GM11168 (cell line): Measurements from ENCODE around the gene PDCD4.
"Not testable (repeated sequence)": the region's sequence is repeated elsewhere in the genome, so short reads cannot be mapped to it uniquely, and the experiment has no call there.

Experiments
- in situ Hi-C: fragments of 300-500 bp; cut with MboI; formaldehyde crosslinking; loops from one replicate; pipeline ENCODE4 v1.12.0; 2022; ENCODE audit warnings: low sequenced_read_pairs; ENCODE audit not compliant: unreplicated experiment

PDCD4 gene

GRCh38 chr10:110859973-110860376 is 11.8 kb upstream of the PDCD4 start:
- in situ Hi-C loops: no loop called here

GRCh38 chr10:110860576-110861241 is 11.0 kb upstream of the PDCD4 start:
- in situ Hi-C loops: no loop called here

GRCh38 chr10:110861476-110861875 is 10.3 kb upstream of the PDCD4 start:
- in situ Hi-C loops: no loop called here

- in situ Hi-C loops: no loop called here
Measured at GRCh38 chr10:110861930-110862649, 9.6 kb upstream of the PDCD4 start.

- in situ Hi-C loops: no loop called here
Measured at GRCh38 chr10:110862961-110863360, 8.8 kb upstream of the PDCD4 start.

GRCh38 chr10:110863361-110863760 is 8.4 kb upstream of the PDCD4 start:
- in situ Hi-C loops: no loop called here

GRCh38 chr10:110863956-110864355 is 7.8 kb upstream of the PDCD4 start:
- in situ Hi-C loops: no loop called here

- in situ Hi-C loops: no loop called here
Measured at GRCh38 chr10:110864662-110865140, 7.0 kb upstream of the PDCD4 start.

GRCh38 chr10:110865186-110865808 is 6.4 kb upstream of the PDCD4 start:
- in situ Hi-C loops: no loop called here

- in situ Hi-C loops: no loop called here
Measured at GRCh38 chr10:110865809-110866482, 5.8 kb upstream of the PDCD4 start.

- in situ Hi-C loops: not testable (repeated sequence)
Measured at GRCh38 chr10:110867011-110867806, 4.5 kb upstream of the PDCD4 start.

- in situ Hi-C loops: no loop called here
Measured at GRCh38 chr10:110867807-110868465, 3.8 kb upstream of the PDCD4 start.

GRCh38 chr10:110868981-110869380 is 2.7 kb upstream of the PDCD4 start:
- in situ Hi-C loops: no loop called here

- in situ Hi-C loops: loop anchor here (5.0 kb wide), 1 partner anchor 64 kb away; no protein-coding TSS in a partner anchor
Measured at GRCh38 chr10:110870823-110871297, 868 bp upstream of the PDCD4 start.

- in situ Hi-C loops: loop anchor here (5.0 kb wide), 1 partner anchor 65 kb away; no protein-coding TSS in a partner anchor
Measured at GRCh38 chr10:110872145-110872983, 636 bp downstream of the PDCD4 start.

- in situ Hi-C loops: loop anchor here (5.0 kb wide), 1 partner anchor 66 kb away; no protein-coding TSS in a partner anchor
Measured at GRCh38 chr10:110872984-110873923, 1.5 kb downstream of the PDCD4 start.

GRCh38 chr10:110873951-110874350 is 2.2 kb downstream of the PDCD4 start:
- in situ Hi-C loops: loop anchor here (5.0 kb wide), 1 partner anchor 67 kb away; no protein-coding TSS in a partner anchor
